HCT116 (cell line): ENCODE data around the gene UQCRC1.

Experiments
- CEBPB ChIP-seq: IDR thresholded peaks from 2 replicates; pipeline ENCODE4 v1.6.1; 2012; ENCODE audit warnings: low read depth
- EZH2 ChIP-seq: fragments of 200-600 bp; sonication (generic); IDR thresholded peaks from 2 replicates; pipeline ENCODE4 v1.6.1; 2017; ENCODE audit warnings: antibody characterized with exemption, mixed run types
- EZH2phosphoT487 ChIP-seq: fragments of 200-600 bp; IDR thresholded peaks from 2 replicates; pipeline ENCODE4 v1.6.1; 2018; ENCODE audit warnings: antibody characterized with exemption, borderline replicate concordance
- POLR2A ChIP-seq: IDR thresholded peaks from 2 replicates; pipeline ENCODE4 v1.7.0; 2011; ENCODE audit warnings: borderline replicate concordance; ENCODE audit not compliant: insufficient read depth, insufficient read length; ENCODE audit errors: extremely low read depth
- TCF7L2 ChIP-seq: IDR thresholded peaks from 2 replicates; pipeline ENCODE4 v1.7.0; 2011; ENCODE audit warnings: borderline replicate concordance, inconsistent platforms; ENCODE audit not compliant: insufficient read depth, insufficient read length; ENCODE audit errors: extremely low read depth
- TF ChIP-seq, protein P1 (sequence below), 3 experiments: fragments of 200-600 bp in 1 of 3; sonication (generic) in 1 of 3; IDR thresholded peaks in 2 of 3; conservative IDR thresholded peaks in 1 of 3; 2 replicates each; pipeline ENCODE4 v1.5.1; 2012 to 2017; ENCODE audit warnings: low read depth in 2 of 3, low read length in 2 of 3, antibody characterized with exemption in 1 of 3, borderline replicate concordance in 1 of 3, control low read depth in 1 of 3, mild to moderate bottlenecking in 1 of 3, mixed read lengths in 1 of 3, mixed run types in 1 of 3, moderate library complexity in 1 of 3; ENCODE audit not compliant: insufficient read depth in 1 of 3
- TF ChIP-seq, protein P2 (sequence below): IDR thresholded peaks from 2 replicates; pipeline ENCODE4 v1.6.1; 2012
- TF ChIP-seq, protein P3 (sequence below): IDR thresholded peaks from 2 replicates; pipeline ENCODE4 v1.6.1; 2012; ENCODE audit warnings: low read depth

DNA sequence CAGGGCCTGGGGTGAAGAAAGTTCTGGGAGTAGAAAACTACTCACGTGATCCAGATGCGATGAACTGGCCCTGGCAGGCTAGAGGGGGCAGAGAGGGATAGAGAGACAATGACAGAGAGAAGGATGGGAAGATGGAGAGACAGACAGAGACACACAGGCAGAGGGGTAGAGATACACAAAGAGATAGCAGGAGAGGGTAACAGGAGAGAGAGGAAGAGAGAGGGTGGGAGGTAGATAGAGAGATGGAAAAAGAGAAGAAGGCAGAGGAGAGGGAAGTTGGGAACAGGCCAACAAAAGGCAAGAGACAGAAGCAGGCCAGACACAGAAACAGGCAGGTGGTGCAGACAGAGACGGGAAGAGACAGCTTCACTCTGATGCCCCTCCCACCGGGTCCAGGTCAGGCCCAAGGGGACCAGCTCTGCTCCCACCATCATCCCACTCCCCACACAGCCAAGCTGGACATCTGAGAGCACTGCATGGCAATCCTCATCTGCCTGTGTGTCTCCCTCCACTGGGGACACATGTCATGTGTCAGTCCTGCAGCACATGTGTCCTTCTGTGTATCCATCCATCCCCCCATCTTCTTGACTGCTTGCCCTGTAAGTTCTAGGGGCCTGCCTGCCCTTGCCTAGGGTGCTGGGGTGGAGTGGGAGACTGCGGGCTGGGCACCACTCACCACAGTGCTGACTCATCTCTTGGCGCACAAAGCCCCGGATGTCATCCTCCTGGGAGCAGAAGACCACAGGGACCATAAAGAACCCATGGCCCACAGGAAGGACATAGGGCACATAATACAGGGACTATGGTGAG is 43.6 kb downstream of the UQCRC1 start:
- TF ChIP-seq TCF7L2: peak; percentile 42
- no peak for TF ChIP-seq POLR2A
- TF ChIP-seq CEBPB: no peak
- TF ChIP-seq, protein P1, sequence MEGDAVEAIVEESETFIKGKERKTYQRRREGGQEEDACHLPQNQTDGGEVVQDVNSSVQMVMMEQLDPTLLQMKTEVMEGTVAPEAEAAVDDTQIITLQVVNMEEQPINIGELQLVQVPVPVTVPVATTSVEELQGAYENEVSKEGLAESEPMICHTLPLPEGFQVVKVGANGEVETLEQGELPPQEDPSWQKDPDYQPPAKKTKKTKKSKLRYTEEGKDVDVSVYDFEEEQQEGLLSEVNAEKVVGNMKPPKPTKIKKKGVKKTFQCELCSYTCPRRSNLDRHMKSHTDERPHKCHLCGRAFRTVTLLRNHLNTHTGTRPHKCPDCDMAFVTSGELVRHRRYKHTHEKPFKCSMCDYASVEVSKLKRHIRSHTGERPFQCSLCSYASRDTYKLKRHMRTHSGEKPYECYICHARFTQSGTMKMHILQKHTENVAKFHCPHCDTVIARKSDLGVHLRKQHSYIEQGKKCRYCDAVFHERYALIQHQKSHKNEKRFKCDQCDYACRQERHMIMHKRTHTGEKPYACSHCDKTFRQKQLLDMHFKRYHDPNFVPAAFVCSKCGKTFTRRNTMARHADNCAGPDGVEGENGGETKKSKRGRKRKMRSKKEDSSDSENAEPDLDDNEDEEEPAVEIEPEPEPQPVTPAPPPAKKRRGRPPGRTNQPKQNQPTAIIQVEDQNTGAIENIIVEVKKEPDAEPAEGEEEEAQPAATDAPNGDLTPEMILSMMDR (IDR thresholded peaks at IDR 0.05 in 2 of 3, conservative IDR thresholded peaks at IDR 0.05 in 1 of 3; ENCODE audit: borderline replicate concordance in 1 of 3, insufficient read depth in 1 of 3, low read depth in 2 of 3, low read length in 2 of 3): no peak
- no peak for TF ChIP-seq EZH2
- TF ChIP-seq, protein P2, sequence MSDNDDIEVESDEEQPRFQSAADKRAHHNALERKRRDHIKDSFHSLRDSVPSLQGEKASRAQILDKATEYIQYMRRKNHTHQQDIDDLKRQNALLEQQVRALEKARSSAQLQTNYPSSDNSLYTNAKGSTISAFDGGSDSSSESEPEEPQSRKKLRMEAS: no peak
- TF ChIP-seq, protein P3, sequence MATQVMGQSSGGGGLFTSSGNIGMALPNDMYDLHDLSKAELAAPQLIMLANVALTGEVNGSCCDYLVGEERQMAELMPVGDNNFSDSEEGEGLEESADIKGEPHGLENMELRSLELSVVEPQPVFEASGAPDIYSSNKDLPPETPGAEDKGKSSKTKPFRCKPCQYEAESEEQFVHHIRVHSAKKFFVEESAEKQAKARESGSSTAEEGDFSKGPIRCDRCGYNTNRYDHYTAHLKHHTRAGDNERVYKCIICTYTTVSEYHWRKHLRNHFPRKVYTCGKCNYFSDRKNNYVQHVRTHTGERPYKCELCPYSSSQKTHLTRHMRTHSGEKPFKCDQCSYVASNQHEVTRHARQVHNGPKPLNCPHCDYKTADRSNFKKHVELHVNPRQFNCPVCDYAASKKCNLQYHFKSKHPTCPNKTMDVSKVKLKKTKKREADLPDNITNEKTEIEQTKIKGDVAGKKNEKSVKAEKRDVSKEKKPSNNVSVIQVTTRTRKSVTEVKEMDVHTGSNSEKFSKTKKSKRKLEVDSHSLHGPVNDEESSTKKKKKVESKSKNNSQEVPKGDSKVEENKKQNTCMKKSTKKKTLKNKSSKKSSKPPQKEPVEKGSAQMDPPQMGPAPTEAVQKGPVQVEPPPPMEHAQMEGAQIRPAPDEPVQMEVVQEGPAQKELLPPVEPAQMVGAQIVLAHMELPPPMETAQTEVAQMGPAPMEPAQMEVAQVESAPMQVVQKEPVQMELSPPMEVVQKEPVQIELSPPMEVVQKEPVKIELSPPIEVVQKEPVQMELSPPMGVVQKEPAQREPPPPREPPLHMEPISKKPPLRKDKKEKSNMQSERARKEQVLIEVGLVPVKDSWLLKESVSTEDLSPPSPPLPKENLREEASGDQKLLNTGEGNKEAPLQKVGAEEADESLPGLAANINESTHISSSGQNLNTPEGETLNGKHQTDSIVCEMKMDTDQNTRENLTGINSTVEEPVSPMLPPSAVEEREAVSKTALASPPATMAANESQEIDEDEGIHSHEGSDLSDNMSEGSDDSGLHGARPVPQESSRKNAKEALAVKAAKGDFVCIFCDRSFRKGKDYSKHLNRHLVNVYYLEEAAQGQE: no peak
- TF ChIP-seq EZH2phosphoT487: no peak
